SU-DHL-6 (cell line): Measurements from ENCODE around the gene AATK.

Experiments
- CTCF ChIP-seq: fragments of 200-600 bp; sonication (generic); IDR thresholded peaks from one replicate; pipeline ENCODE4 v1.5.1; 2017; ENCODE audit warnings: antibody characterized with exemption, mild to moderate bottlenecking, low read length, moderate library complexity; ENCODE audit not compliant: insufficient read depth, poor library complexity, severe bottlenecking
- EZH2phosphoT487 ChIP-seq: fragments of 200-600 bp; sonication (generic), shearing (Covaris generic); conservative IDR thresholded peaks from 2 replicates; pipeline ENCODE4 v1.6.1; 2018; ENCODE audit warnings: mild to moderate bottlenecking, antibody characterized with exemption, low read length, moderate library complexity, mixed read lengths

- TF ChIP-seq CTCF (no peak), EZH2phosphoT487 (no peak)
Observed at GRCh38 chr17:81182596-81182995, 16.6 kb upstream of the AATK start.
